ENCODE measurements around the gene DSTN. TPM values are rescaled to one million over a fixed set of nuclear protein-coding genes. Genes with fewer than 3 reads are reported as not detected.

Gene DSTN
- total RNA-seq, 1 experiment from 2014 or later, result 202 TPM

- TF ChIP-seq ZFX (IDR thresholded peaks at IDR 0.05) (no peak), TCF7L2 (IDR thresholded peaks at IDR 0.05; ENCODE audit: borderline replicate concordance, extremely low read depth, insufficient read depth, insufficient read length) (no peak), POLR2A (IDR thresholded peaks at IDR 0.05; ENCODE audit: borderline replicate concordance, extremely low read depth, insufficient read depth, insufficient read length) (no peak), RAD21 (IDR thresholded peaks at IDR 0.05; ENCODE audit: low read depth) (no peak), REST (IDR thresholded peaks at IDR 0.05; ENCODE audit: low read depth) (no peak), SIN3A (IDR thresholded peaks at IDR 0.05; ENCODE audit: low read depth) (no peak), SRF (IDR thresholded peaks at IDR 0.05; ENCODE audit: low read depth) (no peak), MAX (IDR thresholded peaks at IDR 0.05) (no peak), CBX3 (IDR thresholded peaks at IDR 0.05; ENCODE audit: low read depth) (no peak)
These were observed 48.2 kb downstream of the DSTN start for GRCh38 chr20:17617868-17618672.

More at GRCh38 chr20:17617868-17618672, 48.2 kb downstream of the DSTN start:
- H3K27me3 ChIP-seq (ENCODE audit: insufficient read depth, low read length), result no peaks in the 10 kb centered on the region
- H3K4me1 ChIP-seq (ENCODE audit: control insufficient read depth in 1 of 2, insufficient read depth in 2 of 2, low read length in 2 of 2), result no peaks in the 10 kb centered on the region
- ChIA-PET RAD21 (ENCODE audit: low non-redundant PET in 1 of 2, low total read pairs in 2 of 2, uncharacterized antibody in 2 of 2, unreplicated experiment in 2 of 2) (no interaction called here), POLR2A (no interaction called here), CTCF (interaction anchor here (0.8 to 1.2 kb wide), 3 partner anchors 81 to 814 kb away, joined by 3 to 8 read pairs (median 4); no protein-coding TSS in a partner anchor)
- no peaks in the 10 kb centered on the region for H3K9me3 ChIP-seq (ENCODE audit: control insufficient read depth in 1 of 2, insufficient read depth in 1 of 2, low read depth in 1 of 2, low read length in 2 of 2)
- BruUV-seq (replicated peaks), result no TSS peak
- H3K79me2 ChIP-seq (ENCODE audit: insufficient read depth, low read length), result no peaks in the 10 kb centered on the region
- no peak overlapping the region for H3K4me3 ChIP-seq (replicated peaks in 1 of 2; ENCODE audit: low read depth in 1 of 2, low read length in 2 of 2)
- no peaks in the 10 kb centered on the region for H4K20me1 ChIP-seq (ENCODE audit: insufficient read depth)
- H3K9me2 ChIP-seq (ENCODE audit: insufficient read depth), result no peaks in the 10 kb centered on the region
- no peak for DNase-seq (ENCODE audit: low read depth, low spot score)
- H3K36me3 ChIP-seq (ENCODE audit: control insufficient read depth in 1 of 2, insufficient read depth in 2 of 2, low read length in 2 of 2), result peaks cover 16 to 28% of the 10 kb centered on the region in 2 experiments; a peak in 3 of 4 replicates
- peak; percentile 18 for ATAC-seq
- no peak overlapping the region for H3K9ac ChIP-seq (ENCODE audit: low read length)
- H3K27ac ChIP-seq (ENCODE audit: low read depth, low read length), result no peak overlapping the region
- intact Hi-C loops (cut with micrococcal nuclease), result loop anchor here (1.0 kb wide), 2 partner anchors 81 to 114 kb away; no protein-coding TSS in a partner anchor
- no peak overlapping the region for H3K4me2 ChIP-seq (ENCODE audit: low read length)
- H2AFZ ChIP-seq (ENCODE audit: low read depth, low read length, poor library complexity, severe bottlenecking), result no peak overlapping the region
